K562 (cell line): ENCODE results near the gene RPL27A. TPM values are rescaled to one million over a fixed set of nuclear protein-coding genes. Genes with fewer than 3 reads are reported as not detected.

Experiments
- CBFA2T3 ChIP-seq: fragments of 450-650 bp; IDR thresholded peaks from 2 replicates; pipeline ENCODE4 v1.6.1; 2017
- CREB1 ChIP-seq, 2 experiments: sonication (generic) in 1 of 2; formaldehyde crosslinking in 1 of 2; IDR thresholded peaks; 2 replicates each; pipeline versions ENCODE4 v1.6.1 to v1.8.0; 2012 to 2022; ENCODE audit warnings: inconsistent platforms in 1 of 2, mild to moderate bottlenecking in 1 of 2, missing genetic modification reagents in 1 of 2, moderate library complexity in 1 of 2
- CTBP1 ChIP-seq: fragments of 450-650 bp; IDR thresholded peaks from 2 replicates; pipeline ENCODE4 v1.6.1; 2016; ENCODE audit warnings: borderline replicate concordance
- GABPA ChIP-seq: fragments of 200-800 bp; sonication (Bioruptor generic); conservative IDR thresholded peaks from 2 replicates; pipeline ENCODE4 v1.6.1; 2016; ENCODE audit warnings: low read depth, missing genetic modification characterization, missing compliant biosample characterization
- HDAC1 ChIP-seq, 2 experiments: fragments of 450-650 bp; IDR thresholded peaks; 2 replicates each; pipeline ENCODE4 v1.6.1; 2016 to 2017; ENCODE audit warnings: inconsistent platforms in 1 of 2, mild to moderate bottlenecking in 1 of 2, moderate library complexity in 1 of 2
- ILF3 ChIP-seq: fragments of 450-650 bp; IDR thresholded peaks from 2 replicates; pipeline ENCODE4 v1.6.1; 2018; ENCODE audit warnings: antibody characterized with exemption, mild to moderate bottlenecking, moderate library complexity, borderline replicate concordance
- KLF10 ChIP-seq: fragments of 250-450 bp; sonication (Bioruptor Pico); IDR thresholded peaks from 2 replicates; pipeline ENCODE4 v1.6.1; 2021; ENCODE audit warnings: matching md5 sums
- LCOR ChIP-seq: sonication (generic); formaldehyde crosslinking; IDR thresholded peaks from 2 replicates; pipeline ENCODE4 v1.8.0; 2022; ENCODE audit warnings: mild to moderate bottlenecking, missing genetic modification reagents
- MEIS2 ChIP-seq: fragments of 450-650 bp; IDR thresholded peaks from 2 replicates; pipeline ENCODE4 v1.6.1; 2014; ENCODE audit warnings: mild to moderate bottlenecking; ENCODE audit not compliant: partially characterized antibody
- NCOA1 ChIP-seq: fragments of 450-650 bp; IDR thresholded peaks from 2 replicates; pipeline ENCODE4 v1.6.1; 2016; ENCODE audit warnings: low read depth
- NONO ChIP-seq, 2 experiments: fragments of 200-400 bp in 1 of 2; fragments of 450-650 bp in 1 of 2; formaldehyde crosslinking in 1 of 2; IDR thresholded peaks; 2 replicates each; pipeline ENCODE4 v1.6.1; 2017; ENCODE audit warnings: low read depth in 2 of 2, mild to moderate bottlenecking in 2 of 2, moderate library complexity in 2 of 2, low read length in 1 of 2
- POLR3G ChIP-seq: IDR thresholded peaks from 2 replicates; pipeline ENCODE4 v1.6.1; 2011; ENCODE audit not compliant: insufficient read length, insufficient replicate concordance; ENCODE audit errors: extremely low read depth
- PTBP1 ChIP-seq: fragments of 200-400 bp; formaldehyde crosslinking; IDR thresholded peaks from 2 replicates; pipeline ENCODE4 v1.6.1; 2017; ENCODE audit warnings: low read depth, low read length
- RAD21 ChIP-seq, 2 experiments: fragments of 250-450 bp in 1 of 2; fragments of 450-650 bp in 1 of 2; sonication (Bioruptor Pico) in 1 of 2; formaldehyde crosslinking in 1 of 2; IDR thresholded peaks in 1 of 2; conservative IDR thresholded peaks in 1 of 2; 2 replicates each; pipeline versions ENCODE4 v1.4.0 to v1.8.0; 2020 to 2022; ENCODE audit warnings: mild to moderate bottlenecking in 2 of 2, moderate library complexity in 1 of 2
- XRCC3 ChIP-seq: fragments of 450-650 bp; IDR thresholded peaks from 2 replicates; pipeline ENCODE4 v1.6.1; 2017; ENCODE audit warnings: mild to moderate bottlenecking, moderate library complexity
- ZFP1 ChIP-seq: fragments of 450-650 bp; formaldehyde crosslinking; IDR thresholded peaks from 2 replicates; pipeline ENCODE4 v1.4.0; 2020; ENCODE audit warnings: mild to moderate bottlenecking, mixed read lengths
- polyA plus RNA-seq, 8 experiments: library from polyadenylated mRNA; depleted of rRNA in 4 of 8; stranded (reverse) in 5 of 8; unstranded in 3 of 8; fragments of >200 nt; fragmentation: Nextera tagmentation in 2 of 8; fragmentation: Illumina TruSeq in 1 of 8; extraction: Ambion mirVana in 2 of 8; extraction: Trizol in 1 of 8; gene quantifications; 2 replicates each; pipeline versions ENCODE4 v1.2.1 to v1.2.3, GENCODE V29; 2011 to 2014; ENCODE audit warnings: inconsistent platforms in 1 of 8, missing spikeins in 1 of 8
- total RNA-seq, 7 experiments: library from RNA; depleted of rRNA in 6 of 7; stranded (reverse); fragments of >200 nt in 6 of 7; fragmentation: Illumina TruSeq in 2 of 7; extraction: Trizol in 2 of 7; gene quantifications; 2 replicates each; pipeline versions ENCODE4 v1.2.1 to v1.2.3, GENCODE V29; 2011 to 2021; ENCODE audit warnings: low replicate concordance in 1 of 7
- TF ChIP-seq, protein P1 (sequence below): fragments of 450-650 bp; IDR thresholded peaks from 2 replicates; pipeline ENCODE4 v1.7.1; 2018; ENCODE audit warnings: mild to moderate bottlenecking, low read depth; ENCODE audit not compliant: partially characterized antibody
- TF ChIP-seq, protein P2 (sequence below): fragments of 250-450 bp; sonication (Bioruptor Pico); IDR thresholded peaks from 2 replicates; pipeline ENCODE4 v1.5.0; 2020; ENCODE audit warnings: mild to moderate bottlenecking
- TF ChIP-seq, protein P3 (sequence below): fragments of 250-450 bp; sonication (Bioruptor Pico); IDR thresholded peaks from 2 replicates; pipeline ENCODE4 v1.4.0; 2020

The RPL27A gene
- total and polyA plus RNA-seq, 9 of the 15 experiments (the other 6 are each of a cell fraction or from before 2014, with no cell fraction given): 790 to 4,241 (median 2,267) TPM

DNA sequence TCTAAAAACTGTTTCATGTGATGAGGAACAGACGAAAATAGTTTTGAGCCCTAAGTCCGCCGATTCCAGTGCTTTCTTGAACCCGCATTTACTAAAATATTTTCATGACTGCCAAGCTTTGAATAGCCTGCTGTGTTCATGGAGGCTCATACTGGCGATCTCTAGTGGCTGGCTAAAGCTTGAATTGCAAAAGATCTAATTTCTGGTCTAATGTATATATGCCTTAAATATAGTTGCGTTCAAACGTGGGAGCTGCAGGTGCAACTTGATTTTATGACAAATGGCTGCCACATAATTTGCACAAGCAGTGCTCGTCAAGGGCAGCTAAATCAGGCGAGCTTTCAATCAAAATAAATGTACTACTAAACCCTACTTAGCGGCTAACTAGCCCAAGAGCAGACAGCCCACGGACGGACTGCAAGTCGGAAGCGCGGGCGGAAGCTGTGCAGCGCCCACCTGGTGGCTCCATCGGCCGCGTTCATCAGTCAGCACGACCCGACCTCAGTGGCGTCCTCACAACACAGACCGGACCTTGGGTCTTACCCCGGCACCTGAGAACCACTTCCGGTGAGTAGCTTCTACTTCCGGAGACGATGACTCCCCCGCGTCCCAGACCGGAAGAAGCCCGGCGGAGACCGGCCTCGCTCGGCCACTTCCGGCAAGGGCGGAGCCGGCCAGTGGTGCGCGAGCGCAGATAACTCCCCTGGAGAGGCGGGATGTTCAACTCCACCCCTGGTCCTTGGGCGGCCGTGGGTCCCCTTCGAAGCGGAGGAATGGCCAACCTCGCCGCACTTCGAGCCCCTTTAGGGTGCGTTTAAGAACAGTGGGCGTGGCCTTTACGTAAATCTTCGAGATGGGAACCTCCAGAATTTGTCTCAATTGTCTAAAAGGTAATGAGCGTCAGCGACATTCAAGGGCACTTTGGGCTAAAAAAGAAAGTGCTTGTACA lies 6.1 kb downstream of the RPL27A start (continued):
- TF ChIP-seq GABPA: peak; percentile 100
- TF ChIP-seq, protein P1, sequence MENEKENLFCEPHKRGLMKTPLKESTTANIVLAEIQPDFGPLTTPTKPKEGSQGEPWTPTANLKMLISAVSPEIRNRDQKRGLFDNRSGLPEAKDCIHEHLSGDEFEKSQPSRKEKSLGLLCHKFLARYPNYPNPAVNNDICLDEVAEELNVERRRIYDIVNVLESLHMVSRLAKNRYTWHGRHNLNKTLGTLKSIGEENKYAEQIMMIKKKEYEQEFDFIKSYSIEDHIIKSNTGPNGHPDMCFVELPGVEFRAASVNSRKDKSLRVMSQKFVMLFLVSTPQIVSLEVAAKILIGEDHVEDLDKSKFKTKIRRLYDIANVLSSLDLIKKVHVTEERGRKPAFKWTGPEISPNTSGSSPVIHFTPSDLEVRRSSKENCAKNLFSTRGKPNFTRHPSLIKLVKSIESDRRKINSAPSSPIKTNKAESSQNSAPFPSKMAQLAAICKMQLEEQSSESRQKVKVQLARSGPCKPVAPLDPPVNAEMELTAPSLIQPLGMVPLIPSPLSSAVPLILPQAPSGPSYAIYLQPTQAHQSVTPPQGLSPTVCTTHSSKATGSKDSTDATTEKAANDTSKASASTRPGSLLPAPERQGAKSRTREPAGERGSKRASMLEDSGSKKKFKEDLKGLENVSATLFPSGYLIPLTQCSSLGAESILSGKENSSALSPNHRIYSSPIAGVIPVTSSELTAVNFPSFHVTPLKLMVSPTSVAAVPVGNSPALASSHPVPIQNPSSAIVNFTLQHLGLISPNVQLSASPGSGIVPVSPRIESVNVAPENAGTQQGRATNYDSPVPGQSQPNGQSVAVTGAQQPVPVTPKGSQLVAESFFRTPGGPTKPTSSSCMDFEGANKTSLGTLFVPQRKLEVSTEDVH: peak; percentile 97
- peak; percentile 84 for TF ChIP-seq MEIS2
- no peak for TF ChIP-seq POLR3G
- peak; percentile 91 for TF ChIP-seq NCOA1
- TF ChIP-seq ZFP1 (CRISPR knock-in tag): peak; percentile 54; the same call in 1 of the 2 replicates
- TF ChIP-seq NONO (IDR thresholded peaks at IDR 0.05; ENCODE audit: low read depth in 2 of 2, low read length in 1 of 2): peak in 1 of 2 experiments; percentile 58; a peak in 1 of 4 replicates
- peak; percentile 85 for TF ChIP-seq CTBP1
- TF ChIP-seq, protein P2, sequence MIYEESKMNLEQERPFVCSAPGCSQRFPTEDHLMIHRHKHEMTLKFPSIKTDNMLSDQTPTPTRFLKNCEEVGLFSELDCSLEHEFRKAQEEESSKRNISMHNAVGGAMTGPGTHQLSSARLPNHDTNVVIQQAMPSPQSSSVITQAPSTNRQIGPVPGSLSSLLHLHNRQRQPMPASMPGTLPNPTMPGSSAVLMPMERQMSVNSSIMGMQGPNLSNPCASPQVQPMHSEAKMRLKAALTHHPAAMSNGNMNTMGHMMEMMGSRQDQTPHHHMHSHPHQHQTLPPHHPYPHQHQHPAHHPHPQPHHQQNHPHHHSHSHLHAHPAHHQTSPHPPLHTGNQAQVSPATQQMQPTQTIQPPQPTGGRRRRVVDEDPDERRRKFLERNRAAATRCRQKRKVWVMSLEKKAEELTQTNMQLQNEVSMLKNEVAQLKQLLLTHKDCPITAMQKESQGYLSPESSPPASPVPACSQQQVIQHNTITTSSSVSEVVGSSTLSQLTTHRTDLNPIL: 0 out of 2 replicates have a peak, but pooled peaks have one; percentile 32
- peak in 1 of 2 experiments; percentile 50; a peak in 2 of 4 replicates for TF ChIP-seq HDAC1 (IDR thresholded peaks at IDR 0.05)
- TF ChIP-seq KLF10: peak; percentile 61; the same call in 1 of the 2 replicates
- TF ChIP-seq LCOR (CRISPR knock-in tag): peak; percentile 70; the same call in 1 of the 2 replicates
- TF ChIP-seq CREB1 (IDR thresholded peaks at IDR 0.05): peak; percentile 76
- peak; percentile 57; the same call in 1 of the 2 replicates for TF ChIP-seq CREB1 (CRISPR knock-in tag; IDR thresholded peaks at IDR 0.05)
- no peak for TF ChIP-seq XRCC3
- peak in 1 of 2 experiments; percentile 44 for TF ChIP-seq RAD21 (CRISPR knock-in tag; conservative IDR thresholded peaks at IDR 0.05 in 1 of 2, IDR thresholded peaks at IDR 0.05 in 1 of 2)
- peak; percentile 81 for TF ChIP-seq ILF3
- TF ChIP-seq, protein P3, sequence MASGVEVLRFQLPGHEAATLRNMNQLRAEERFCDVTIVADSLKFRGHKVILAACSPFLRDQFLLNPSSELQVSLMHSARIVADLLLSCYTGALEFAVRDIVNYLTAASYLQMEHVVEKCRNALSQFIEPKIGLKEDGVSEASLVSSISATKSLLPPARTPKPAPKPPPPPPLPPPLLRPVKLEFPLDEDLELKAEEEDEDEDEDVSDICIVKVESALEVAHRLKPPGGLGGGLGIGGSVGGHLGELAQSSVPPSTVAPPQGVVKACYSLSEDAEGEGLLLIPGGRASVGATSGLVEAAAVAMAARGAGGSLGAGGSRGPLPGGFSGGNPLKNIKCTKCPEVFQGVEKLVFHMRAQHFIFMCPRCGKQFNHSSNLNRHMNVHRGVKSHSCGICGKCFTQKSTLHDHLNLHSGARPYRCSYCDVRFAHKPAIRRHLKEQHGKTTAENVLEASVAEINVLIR: no peak
- TF ChIP-seq CBFA2T3: 0 out of 2 replicates have a peak, but pooled peaks have one; percentile 20
- 0 out of 2 replicates have a peak, but pooled peaks have one; percentile 60 for TF ChIP-seq PTBP1
